Motor neuron (in vitro differentiated cells): ENCODE data around the gene FAM174C. TPM values are rescaled to one million over a fixed set of nuclear protein-coding genes. Genes with fewer than 3 reads are reported as not detected.

ENCODE experiments used
- ATAC-seq, 8 experiments: fragments of 200-7000 bp; cut with Tn5 transposase; replicated peaks in 6 of 8; 2 replicates each; pipeline ENCODE4 v1.8.0; 2021; ENCODE audit warnings: mild to moderate bottlenecking in 8 of 8, moderate library complexity in 8 of 8
- H3K27ac ChIP-seq, 2 donors: fragments of 250-450 bp; sonication (Bioruptor Pico); 2 replicates each; pipeline ENCODE4 v1.9.0; 2021; ENCODE audit warnings: antibody characterized with exemption in 2 of 2, mild to moderate bottlenecking in 2 of 2, moderate library complexity in 1 of 2
- H3K4me1 ChIP-seq, 2 donors: fragments of 250-450 bp; sonication (Bioruptor Pico); replicated peaks in 1 of 2; 2 replicates each; pipeline ENCODE4 v1.6.1; 2021; ENCODE audit warnings: antibody characterized with exemption in 2 of 2, mild to moderate bottlenecking in 2 of 2, moderate library complexity in 1 of 2
- H3K4me3 ChIP-seq, 5 donors: fragments of 250-450 bp; sonication (Bioruptor Pico); 2 replicates each; pipeline ENCODE4 v1.9.0; 2021; ENCODE audit warnings: antibody characterized with exemption in 5 of 5, mild to moderate bottlenecking in 5 of 5, moderate library complexity in 4 of 5
- whole genome bisulfite sequencing, 10 experiments: fragments of 450-650 bp; shearing (Covaris generic); methylation state at CpG; one replicate each; pipeline ENCODE4 v1.0.0; 2022; 5-methylcytosine and 5-hydroxymethylcytosine counted together
- in situ Hi-C, 9 experiments: fragments of 400-800 bp; cut with MboI; loops; one replicate each; pipeline ENCODE4 v1.15.0; 2021; ENCODE audit warnings: low sequenced_read_pairs in 9 of 9, low pct_unique_long_range_greater_than_20kb in 2 of 9; ENCODE audit not compliant: unreplicated experiment in 9 of 9
- total RNA-seq, 8 experiments: library from RNA; unstranded; fragments of 300-600 nt; gene quantifications; 2 replicates each; pipeline versions ENCODE4 v1.2.3 to v1.2.4, GENCODE V29; 2022

The FAM174C gene
- total RNA-seq, 8 experiments from 2014 or later, result 14.2 to 88.9 (median 25.3) TPM

GRCh38 chr19:1287354-1288225 is 12.3 kb downstream of the FAM174C start:
- H3K4me3 ChIP-seq, result peak overlapping the region; percentile 51 to 81 (median 61)
- in situ Hi-C loops, result no loop called here
- no peak overlapping the region for H3K27ac ChIP-seq
- WGBS, 10 experiments, result 25% methylated on average over 4 of the region's 55 CpGs; no CpG with 5 or more reads in 9 of the 10 experiments
- peak in 6 of 8 experiments; percentile 7 to 35 (median 16) for ATAC-seq
- peaks cover 34 to 47% of the 10 kb centered on the region in 2 donors for H3K4me1 ChIP-seq

DNA sequence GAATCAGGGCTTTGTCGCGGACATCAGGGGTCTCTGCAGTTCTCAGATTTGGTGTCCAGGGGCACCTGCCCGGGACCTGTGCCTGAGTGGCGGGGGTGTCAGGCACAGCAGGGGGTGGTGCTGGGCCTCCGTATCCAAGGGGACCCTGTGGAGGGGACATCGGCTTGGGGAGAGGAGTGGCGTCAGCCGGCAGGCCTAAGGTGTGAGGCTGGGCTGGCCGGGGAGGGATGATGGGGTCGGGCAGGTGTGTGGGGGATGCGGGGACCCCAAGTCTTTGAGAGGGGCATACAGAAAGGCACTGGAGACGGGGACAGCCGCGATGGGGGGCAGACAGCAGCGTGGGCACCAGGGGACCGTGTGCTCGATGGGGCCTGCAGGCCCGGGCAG is 12.9 kb downstream of the FAM174C start:
- in situ Hi-C loops, result no loop called here
- Histone ChIP-seq H3K4me3 (peak overlapping the region in 3 of 5 donors; percentile 59 to 68 (median 61)), H3K27ac (no peak overlapping the region), H3K4me1 (peaks cover 32 to 40% of the 10 kb centered on the region in 2 donors)
- no peak for ATAC-seq
- whole genome bisulfite sequencing, 10 experiments, result no CpG with 5 or more reads among the region's 18 CpGs

GRCh38 chr19:1288833-1289685 is 13.7 kb downstream of the FAM174C start:
- no peak for ATAC-seq
- in situ Hi-C loops, result no loop called here
- no peak overlapping the region for H3K4me3 ChIP-seq
- no peak overlapping the region for H3K27ac ChIP-seq
- 60 to 94% (median 86%) methylated on average over 1 to 10 of the region's 41 CpGs; no CpG with 5 or more reads in 5 of the 10 experiments for WGBS, 10 experiments
- peaks cover 24 to 32% of the 10 kb centered on the region in 2 donors for H3K4me1 ChIP-seq

DNA sequence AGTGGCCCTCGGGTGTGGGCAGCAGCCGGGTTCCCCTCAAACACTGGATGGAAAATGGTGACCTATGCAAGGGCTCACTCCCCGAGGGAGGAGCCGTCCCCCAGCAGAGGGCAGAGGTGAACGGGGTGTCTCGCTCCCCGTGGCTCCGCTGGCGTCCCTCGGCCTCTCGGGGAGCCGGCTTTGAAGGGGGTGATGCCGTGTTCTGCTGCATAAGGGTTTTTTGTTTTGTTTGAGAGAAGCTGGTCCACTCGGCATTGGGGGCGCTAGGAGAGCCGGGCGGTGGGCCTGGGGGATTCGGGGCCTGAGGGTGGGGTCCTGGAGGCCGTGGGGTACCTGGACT is 14.3 kb downstream of the FAM174C start:
- Histone ChIP-seq H3K4me3 (no peak overlapping the region), H3K27ac (no peak overlapping the region), H3K4me1 (peaks cover 19 to 30% of the 10 kb centered on the region in 2 donors)
- 100% methylated on average over 1 of the region's 19 CpGs; no CpG with 5 or more reads in 9 of the 10 experiments for WGBS, 10 experiments
- ATAC-seq, result no peak
- in situ Hi-C loops, result no loop called here

DNA sequence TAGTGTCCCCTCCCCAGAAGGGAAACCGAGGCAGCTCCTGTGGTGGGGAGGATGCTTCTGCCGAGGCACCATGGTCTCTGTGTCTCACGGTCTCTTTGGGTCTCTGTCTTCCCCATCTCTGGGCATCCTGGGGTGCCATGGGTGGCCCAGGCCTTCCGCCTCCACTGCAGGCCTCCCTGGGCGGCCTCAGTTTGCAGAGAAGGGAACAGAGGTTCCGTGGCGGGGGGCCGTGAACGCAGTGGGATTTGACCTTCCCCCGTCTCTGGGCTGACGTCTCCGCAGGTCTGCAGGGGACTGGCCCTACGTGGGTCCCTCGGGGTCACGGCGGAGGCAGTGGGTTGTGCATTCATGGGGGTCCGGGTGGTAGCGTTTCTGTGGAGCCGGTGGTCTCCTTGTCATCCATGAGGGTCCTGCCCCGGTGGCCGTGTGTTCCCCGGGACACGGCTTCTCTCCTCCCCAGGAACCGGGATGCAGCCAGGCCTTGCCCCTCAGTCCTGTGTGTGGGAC is 14.9 kb downstream of the FAM174C start:
- peaks cover 20 to 29% of the 10 kb centered on the region in 2 donors for H3K4me1 ChIP-seq
- no peak for ATAC-seq
- H3K4me3 ChIP-seq, result no peak overlapping the region
- in situ Hi-C loops, result no loop called here
- H3K27ac ChIP-seq, result no peak overlapping the region
- 70 to 78% (median 75%) methylated on average over 2 to 8 of the region's 24 CpGs; no CpG with 5 or more reads in 7 of the 10 experiments for WGBS, 10 experiments

GRCh38 chr19:1290703-1291651 is 15.6 kb downstream of the FAM174C start:
- in situ Hi-C loops, result no loop called here
- H3K4me1 ChIP-seq, result peaks cover 25 to 26% of the 10 kb centered on the region in 2 donors
- no peak for ATAC-seq
- no peak overlapping the region for H3K27ac ChIP-seq
- 5 to 87% (median 75%) methylated on average over 1 to 11 of the region's 40 CpGs; no CpG with 5 or more reads in 4 of the 10 experiments for WGBS, 10 experiments
- H3K4me3 ChIP-seq, result no peak overlapping the region

DNA sequence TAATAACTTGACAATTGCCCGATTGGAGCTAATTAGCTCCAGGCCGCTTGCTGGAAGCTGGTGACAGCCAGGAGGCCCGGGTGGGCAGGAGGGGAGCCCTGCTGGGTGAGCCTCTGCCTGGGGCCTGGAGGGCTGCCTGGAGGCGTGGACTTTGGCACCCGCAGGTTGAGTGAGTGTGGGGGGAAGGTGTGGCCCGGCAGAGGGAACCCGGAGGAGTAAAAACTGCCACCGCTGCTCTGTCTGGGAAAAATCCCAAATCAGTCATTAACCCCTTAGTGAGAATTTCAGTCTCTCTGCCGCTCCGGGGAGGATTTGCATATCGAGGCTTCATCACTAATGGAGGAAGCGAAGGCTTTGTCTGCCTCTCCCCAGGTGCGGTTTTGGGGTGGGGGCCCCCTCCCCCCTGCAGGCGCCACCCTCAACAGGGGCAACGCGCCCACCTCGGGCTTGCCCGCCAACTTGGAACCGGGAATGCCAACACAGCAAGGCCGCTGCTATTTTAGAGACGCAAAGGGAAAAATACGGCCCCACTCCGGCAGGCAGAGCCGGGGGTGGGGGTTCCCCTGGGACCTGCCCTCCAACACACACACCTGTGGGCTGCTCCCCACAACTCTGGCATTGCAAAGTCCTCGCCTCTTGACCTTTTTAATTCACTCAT is 16.6 kb downstream of the FAM174C start:
- WGBS, 10 experiments, result 0 to 53% (median 6%) methylated on average over 1 to 15 of the region's 25 CpGs; no CpG with 5 or more reads in 5 of the 10 experiments
- Histone ChIP-seq H3K4me1 (peaks cover 21 to 23% of the 10 kb centered on the region in 2 donors), H3K27ac (no peak overlapping the region), H3K4me3 (no peak overlapping the region)
- ATAC-seq, result no peak
- in situ Hi-C loops, result no loop called here

GRCh38 chr19:1292419-1293151 is 17.3 kb downstream of the FAM174C start:
- WGBS, 10 experiments, result 25 to 79% (median 56%) methylated on average over 2 to 10 of the region's 17 CpGs; no CpG with 5 or more reads in 6 of the 10 experiments
- H3K27ac ChIP-seq, result no peak overlapping the region
- no peak overlapping the region for H3K4me3 ChIP-seq
- ATAC-seq, result no peak
- in situ Hi-C loops, result no loop called here
- peaks cover 14 to 16% of the 10 kb centered on the region in 2 donors for H3K4me1 ChIP-seq

- Histone ChIP-seq H3K4me3 (no peak overlapping the region), H3K27ac (no peak overlapping the region), H3K4me1 (peaks cover 5 to 9% of the 10 kb centered on the region in 2 donors)
- WGBS, 10 experiments, result 30 to 81% methylated on average over 2 to 3 of the region's 35 CpGs; no CpG with 5 or more reads in 8 of the 10 experiments
- no peak for ATAC-seq
- in situ Hi-C loops, result no loop called here
These were observed 18.7 kb downstream of the FAM174C start for GRCh38 chr19:1293782-1294604.

GRCh38 chr19:1294688-1295087 is 19.4 kb downstream of the FAM174C start:
- no peak for ATAC-seq
- in situ Hi-C loops, result no loop called here
- H3K27ac ChIP-seq, result no peak overlapping the region
- 40 to 80% (median 50%) methylated on average over 2 to 4 of the region's 14 CpGs; no CpG with 5 or more reads in 5 of the 10 experiments for WGBS, 10 experiments
- no peak overlapping the region for H3K4me3 ChIP-seq
- H3K4me1 ChIP-seq, result peaks cover 0 to 9% of the 10 kb centered on the region in 2 donors
